NB4 (cell line): ENCODE results near the gene PRDX6.

Experiments
- CTCF ChIP-seq: IDR thresholded peaks from one replicate; pipeline ENCODE4 v1.5.1; 2012; ENCODE audit warnings: low read depth, low read length
- POLR2A ChIP-seq: IDR thresholded peaks from 2 replicates; pipeline ENCODE4 v1.6.1; 2011; ENCODE audit warnings: mild to moderate bottlenecking; ENCODE audit not compliant: insufficient read length; ENCODE audit errors: extremely low read depth

- TF ChIP-seq POLR2A (no peak), CTCF (no peak)
These were observed 30.7 kb downstream of the PRDX6 start for GRCh38 chr1:173507847-173508209.
